Activated CD4-positive, alpha-beta T cell treated with anti-CD3 and anti-CD28 coated beads, Interleukin-2, amount 50 U/mL, for 16 hours (primary cell): Measurements from ENCODE around the gene LAP3.

ENCODE experiments used
- DNase-seq: peaks from one replicate; pipeline ENCODE4 v3.0.0-alpha.2; 2020

LAP3 gene

DNA sequence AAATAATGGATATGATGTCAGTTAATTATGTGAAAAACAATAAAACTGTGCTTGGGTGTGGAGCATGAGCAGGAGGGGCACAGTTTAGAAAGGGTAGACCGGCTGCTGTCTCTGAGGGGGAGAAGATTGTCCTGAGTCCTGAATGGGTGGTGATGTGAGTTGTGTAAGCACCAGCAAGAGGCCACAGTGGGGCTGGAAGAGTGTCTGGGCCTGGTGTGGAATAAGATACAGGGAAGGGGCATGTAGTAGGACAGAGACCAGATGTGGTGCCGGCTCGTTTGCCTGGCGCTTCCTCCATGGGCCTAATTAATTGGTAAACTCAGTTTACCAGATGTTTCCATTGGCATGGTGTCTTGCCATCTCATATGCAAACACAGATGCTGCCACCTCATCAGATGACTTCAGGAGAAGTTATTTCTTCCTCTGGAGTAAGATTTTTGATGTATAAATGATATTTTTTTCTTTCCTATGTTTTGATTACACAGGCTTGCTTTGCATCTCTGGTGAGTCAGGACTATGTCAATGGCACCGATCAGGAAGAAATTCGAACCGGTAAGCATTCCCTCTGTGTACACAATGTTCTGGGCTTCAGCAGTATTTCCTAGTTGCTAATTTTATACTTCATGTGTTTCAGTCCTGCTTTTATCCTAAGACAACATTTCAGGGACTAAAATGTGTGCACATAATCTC, 42.6 kb downstream of the LAP3 start:
- no peak for DNase-seq

DNA sequence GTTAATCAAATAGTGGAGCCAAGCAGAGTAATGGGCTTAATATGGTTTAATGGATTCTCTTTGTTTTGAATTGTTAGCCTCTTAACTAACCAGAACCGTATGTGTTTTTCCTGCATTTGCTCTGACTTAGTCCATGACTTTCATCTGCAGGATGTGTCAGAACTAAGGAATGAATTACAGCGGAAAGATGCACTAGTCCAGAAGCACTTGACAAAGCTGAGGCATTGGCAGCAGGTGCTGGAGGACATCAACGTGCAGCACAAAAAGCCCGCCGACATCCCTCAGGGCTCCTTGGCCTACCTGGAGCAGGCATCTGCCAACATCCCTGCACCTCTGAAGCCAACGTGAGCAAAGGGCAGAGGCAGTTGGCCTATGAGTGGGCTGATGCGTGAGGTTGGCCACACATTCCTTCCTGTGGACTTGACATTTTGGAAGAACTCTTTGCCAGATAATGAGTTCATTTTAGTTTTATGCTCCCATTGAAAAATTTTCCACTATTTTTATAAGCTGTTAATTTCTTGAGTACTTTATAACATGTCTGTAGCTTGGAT, 46.5 kb downstream of the LAP3 start:
- no peak for DNase-seq

DNA sequence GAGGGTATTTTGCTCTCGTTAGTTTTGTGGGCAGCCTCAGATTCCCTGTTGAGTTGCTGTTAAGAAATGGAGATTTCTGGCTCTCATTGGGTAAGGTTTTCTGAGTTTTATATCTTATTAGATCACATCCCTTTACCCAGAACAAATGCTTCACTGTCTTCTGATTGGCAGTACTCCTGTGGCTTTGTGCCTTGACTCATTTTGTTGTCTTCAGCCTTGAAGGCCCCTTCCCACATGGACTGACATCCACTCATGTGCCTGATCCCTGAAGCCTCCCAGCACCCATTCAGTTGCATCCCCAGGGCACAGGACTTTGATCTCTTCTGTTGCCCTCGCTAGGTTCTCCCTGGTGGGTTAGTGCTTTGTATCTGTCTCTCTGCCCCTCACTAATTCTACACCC, 47.8 kb downstream of the LAP3 start:
- DNase-seq: no peak

DNA sequence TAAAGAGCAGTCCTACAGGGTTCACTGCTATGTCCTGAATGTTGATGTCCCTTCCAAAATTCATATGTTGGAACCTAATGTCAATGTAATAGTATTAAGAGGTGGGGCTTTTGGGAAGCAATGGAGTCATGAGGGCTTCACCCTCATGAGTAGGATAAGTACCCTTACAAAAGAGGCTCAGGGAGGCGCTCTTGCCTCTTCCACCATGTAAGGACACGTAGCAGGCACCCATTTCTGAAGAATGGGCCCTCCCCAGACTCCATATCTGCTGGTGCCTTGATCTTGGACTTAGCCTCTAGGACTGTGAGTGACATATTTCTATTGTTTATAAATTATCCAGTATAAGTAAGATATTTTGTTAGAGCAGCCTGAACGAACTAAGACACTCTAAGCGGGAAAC, 53.2 kb downstream of the LAP3 start:
- no peak for DNase-seq

DNA sequence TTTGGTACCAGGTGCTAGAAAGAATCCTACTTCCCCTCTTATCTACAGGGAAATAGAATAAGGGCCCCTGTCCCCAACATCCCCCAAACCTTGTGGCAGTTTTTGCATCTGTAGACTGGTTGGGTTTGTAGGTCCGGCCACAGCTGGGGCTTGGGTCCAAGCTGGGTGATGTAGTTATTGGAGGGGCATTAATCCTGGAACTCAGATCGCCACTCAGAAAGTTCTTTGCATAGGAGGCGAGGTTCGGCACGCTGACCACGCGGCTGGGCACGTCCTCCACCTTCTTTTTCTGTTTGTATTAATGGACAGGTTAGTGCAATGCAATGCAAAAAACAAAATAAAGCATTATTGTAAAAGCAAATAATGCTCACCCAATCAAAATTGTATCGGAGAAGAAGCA, 56.6 kb downstream of the LAP3 start:
- no peak for DNase-seq

DNA sequence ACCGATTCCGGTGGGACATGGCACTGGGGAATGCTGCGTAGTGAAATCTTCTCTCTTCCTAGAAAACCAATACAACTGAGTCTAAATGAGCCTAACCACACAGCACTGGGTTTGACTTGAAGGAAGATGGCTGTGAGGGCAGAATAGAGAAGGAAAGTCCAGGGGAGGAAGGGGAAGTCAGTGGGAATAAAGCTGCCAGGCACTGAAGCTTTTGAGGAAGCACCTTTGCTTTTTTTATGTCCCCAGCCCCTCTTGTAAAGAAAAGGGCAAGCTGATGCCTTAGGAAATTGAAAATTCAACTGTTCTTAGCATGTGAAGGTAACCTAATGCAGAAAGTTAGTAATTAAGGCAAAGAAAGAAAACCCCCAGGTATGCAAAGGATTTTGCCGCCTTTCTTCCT, 58.1 kb downstream of the LAP3 start:
- no peak for DNase-seq

DNA sequence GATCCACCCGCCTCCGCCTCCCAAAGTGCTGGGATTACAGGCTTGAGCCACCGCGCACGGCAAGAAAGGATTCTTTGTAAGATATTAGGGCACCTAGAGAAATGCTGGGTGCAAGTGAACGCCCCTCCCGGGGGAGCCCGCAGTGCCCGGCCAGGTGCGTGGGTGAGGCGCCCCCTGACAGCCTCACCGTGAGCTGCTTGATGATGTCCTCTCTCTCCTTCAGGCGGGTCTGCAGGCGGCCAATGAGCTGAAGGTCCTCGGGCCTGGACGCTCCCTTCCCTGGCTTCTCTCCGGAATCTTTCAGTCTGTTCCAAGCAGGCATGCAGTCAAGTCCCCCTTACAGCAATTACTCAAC, 59.3 kb downstream of the LAP3 start:
- DNase-seq: no peak

DNA sequence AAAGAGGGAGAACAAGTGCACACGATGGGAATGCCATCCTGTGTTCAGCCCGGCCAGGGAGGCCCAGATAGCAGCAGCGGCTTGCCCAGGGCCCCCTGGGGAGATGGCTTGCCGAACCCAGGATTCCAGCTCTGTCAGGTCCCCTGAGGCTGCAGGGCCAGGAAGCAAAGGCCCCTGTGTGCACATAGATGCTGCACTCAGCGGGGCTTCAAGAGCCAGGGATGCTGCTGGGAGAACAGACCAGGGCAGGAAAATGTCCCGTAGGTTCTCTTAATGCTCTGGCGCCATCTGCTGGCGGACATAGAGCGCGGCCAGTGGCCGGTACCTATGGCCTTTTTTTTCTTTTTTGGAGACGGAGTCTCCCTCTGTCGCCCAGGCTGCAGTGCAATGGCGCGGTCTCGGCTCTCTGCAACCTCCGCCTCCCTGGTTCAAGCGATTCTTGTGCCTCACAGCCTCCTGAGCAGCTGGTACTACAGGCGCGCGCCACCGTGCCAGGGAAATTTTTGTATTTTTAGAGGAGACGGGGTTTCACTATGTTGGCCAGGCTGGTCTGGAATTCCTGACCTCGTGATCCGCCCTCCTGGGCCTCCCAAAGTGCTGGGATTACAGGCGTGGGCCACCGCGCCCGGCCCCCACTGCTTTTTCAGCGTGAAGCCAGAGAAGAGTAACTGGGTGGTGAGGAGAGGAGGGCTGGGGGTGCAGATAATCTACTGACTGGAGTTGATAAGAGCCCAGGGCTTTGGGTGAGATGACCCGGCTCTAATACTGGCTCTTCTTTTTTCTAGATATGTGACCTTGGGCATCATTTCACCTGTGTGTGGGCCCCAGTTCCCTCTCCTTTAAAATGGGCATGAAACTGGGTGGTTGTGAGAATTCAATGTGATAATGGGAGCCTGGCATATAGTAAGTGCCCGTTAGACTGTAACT, 60.0 kb downstream of the LAP3 start:
- DNase-seq: peak; percentile 70

DNA sequence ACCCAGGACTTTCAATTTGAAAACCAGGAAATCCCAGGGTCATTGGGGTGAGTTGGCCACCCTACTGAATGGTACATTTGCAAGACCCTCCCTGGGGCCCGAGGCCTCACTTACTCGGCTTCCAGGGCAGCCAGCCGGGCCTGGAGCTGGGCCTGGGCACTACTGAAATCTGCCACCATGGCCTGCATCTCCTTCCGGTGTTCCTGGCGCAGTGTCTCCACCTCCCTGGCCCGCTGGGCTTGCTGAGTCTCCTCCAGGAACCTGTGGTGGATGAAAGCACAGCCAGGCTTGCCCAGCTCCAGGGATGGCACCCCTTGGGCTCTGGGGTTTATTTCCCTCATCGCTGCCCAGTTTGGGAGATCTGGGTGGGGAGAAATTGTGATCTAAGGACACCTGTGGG, 62.1 kb downstream of the LAP3 start:
- no peak for DNase-seq

DNA sequence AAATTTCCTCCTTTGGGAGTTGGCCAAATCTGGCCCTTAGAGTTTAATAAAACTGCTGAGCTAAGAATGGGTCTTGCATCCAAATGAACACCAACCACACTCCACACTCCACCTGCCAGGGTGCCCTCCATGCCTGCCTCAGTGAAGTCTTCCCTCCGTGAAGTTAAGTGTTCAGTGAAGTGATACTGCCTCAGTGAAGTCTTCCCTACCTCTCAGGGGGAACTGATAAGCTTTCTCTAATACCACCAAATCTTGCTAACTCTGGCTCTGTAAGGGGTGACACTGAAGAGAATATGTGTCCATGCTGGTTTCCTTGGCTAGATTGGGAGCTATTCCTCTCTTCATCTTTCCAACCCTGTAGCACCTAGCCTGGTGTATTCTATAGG, 65.4 kb downstream of the LAP3 start:
- DNase-seq: no peak

DNA sequence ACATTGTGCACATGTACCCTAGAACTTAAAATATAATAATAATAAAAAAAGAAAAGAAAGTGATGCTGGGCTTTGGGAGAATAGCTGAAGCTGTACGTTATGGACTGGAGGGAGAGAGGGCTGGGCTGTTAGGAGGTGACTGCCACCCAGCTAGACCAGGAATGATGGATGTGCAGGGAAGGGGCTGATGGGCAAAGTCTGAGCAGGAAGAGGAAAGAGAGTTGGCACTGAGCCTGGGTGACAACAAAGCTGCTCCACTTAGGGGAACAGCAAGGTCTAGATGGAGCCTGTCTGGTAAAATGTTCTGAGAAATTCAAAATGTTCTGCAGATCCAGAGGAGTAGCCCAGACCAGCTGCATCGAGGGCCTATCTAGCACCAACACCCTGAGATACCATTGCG, 69.7 kb downstream of the LAP3 start:
- DNase-seq: no peak

DNA sequence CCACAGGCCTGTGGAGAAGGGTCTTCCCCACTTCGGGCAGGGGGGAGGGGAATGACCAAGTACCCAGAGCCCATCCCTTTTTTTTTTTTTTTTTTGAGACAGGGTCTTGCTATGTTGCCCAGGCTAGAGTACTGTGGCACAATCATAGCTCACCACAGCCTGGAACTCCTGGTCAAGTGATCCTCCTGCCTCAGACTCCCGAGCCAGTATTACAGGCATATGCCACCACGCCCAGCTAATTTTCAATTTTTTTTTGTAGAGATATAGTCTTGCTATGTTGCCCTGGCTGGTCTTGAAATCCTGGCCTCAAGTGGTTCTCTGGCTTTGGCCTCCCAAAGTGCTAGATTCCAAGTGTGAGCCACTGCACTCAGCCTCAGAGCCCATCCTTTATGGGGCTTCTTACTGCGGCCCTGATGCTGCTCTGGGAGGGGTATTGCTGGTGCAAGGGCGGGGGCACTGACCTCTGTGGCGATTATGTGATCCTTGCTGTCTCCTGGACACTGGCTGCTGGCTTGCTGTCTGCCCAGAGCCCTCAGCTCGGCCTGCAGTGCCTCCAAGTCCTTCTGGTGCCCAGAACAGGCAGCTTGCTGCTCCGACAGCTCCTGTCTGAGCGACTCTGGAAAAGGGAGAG, 70.3 kb downstream of the LAP3 start:
- DNase-seq: no peak

DNA sequence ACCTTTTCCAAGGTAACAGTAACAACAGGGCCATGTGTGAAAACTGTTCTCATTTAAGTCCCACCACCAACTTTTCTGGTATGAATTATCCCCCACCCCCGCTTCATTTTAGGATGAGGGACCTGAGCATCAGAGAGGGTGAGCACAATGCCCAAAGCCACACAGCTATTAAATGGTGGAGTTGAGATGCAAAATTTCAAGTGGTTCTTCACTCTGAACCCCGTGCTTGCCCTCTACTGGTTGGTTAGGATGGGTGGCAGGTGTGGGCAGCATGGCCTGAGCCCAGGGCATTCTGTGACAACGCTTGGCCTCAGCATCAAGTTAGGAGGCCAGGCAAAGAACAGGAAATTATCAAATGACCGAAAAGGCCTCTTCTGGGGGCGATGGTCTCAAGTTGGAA, 70.9 kb downstream of the LAP3 start:
- no peak for DNase-seq

DNA sequence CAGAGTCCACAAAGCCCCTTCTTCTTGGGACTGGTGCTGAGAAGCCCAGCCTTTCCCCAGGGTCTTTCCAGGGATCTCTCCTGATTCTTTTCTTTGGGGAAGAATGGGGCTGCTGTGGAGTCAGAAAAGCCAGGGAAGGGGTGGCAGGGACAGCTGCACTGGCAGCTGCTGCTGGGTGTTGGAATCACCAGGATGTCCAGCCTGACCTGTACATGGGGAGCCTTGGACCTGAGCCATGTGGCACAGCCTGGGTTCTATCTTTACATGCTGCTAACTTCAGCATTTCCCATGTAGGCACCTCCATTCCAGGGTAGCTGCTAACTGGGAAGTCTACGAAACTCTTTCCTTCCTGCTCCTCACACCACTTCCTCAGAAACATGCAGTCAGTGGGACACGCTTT, 73.4 kb downstream of the LAP3 start:
- DNase-seq: no peak

DNA sequence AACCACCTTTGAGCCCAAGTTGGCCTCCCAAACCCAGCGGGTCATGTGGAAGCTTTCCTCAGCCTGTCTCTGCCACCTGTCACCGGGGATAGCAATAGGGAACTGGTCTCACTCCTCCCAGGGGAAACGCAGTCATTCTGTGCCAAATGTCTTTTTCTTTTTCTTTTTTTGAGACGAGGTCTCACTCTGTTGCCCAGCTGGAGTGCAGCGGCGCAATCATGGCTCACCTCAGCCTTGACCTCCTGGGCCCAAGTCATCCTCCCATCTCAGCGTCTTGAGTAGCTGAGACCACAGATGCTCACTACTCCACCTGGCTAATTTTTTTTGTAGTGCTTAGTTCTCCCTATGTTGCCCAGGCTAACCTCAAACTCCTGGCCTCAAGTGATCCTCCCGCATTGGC, 77.7 kb downstream of the LAP3 start:
- no peak for DNase-seq

DNA sequence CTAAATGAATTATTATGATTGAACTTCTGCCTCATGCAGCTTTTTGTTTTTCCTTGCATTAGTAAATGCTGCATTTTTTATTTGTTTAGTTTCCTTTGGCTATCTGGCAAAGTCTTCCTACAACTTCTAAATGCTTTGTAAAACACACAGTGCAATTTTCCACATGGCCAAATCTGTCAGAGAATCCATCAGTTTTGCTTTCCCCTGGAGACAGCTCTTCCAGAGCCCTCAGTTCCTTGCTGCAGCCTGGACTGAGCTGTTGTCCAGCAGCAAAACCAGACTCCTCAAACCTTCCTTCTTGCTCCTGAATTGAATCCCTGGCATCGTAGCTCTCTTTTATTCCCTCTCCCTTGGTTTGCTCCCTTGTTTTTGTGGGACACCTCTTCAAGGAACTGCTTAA, 80.1 kb downstream of the LAP3 start:
- DNase-seq: no peak
